HepG2 (cell line): ENCODE data around the gene RBP4. TPM values are rescaled to one million over a fixed set of nuclear protein-coding genes. Genes with fewer than 3 reads are reported as not detected.

Experiments used
- ARNT ChIP-seq: fragments of 450-650 bp; IDR thresholded peaks from 2 replicates; pipeline ENCODE4 v1.6.1; 2017
- ARNTL ChIP-seq: sonication (generic); formaldehyde crosslinking; IDR thresholded peaks from 2 replicates; pipeline ENCODE4 v1.4.0; 2020; ENCODE audit warnings: mild to moderate bottlenecking, missing genetic modification reagents
- CERS6 ChIP-seq: sonication (generic); formaldehyde crosslinking; IDR thresholded peaks from 2 replicates; pipeline ENCODE4 v1.5.0; 2020; ENCODE audit warnings: missing genetic modification reagents
- EP300 ChIP-seq, 3 experiments: sonication (generic) in 1 of 3; formaldehyde crosslinking in 1 of 3; IDR thresholded peaks; 2 replicates each; pipeline versions ENCODE4 v1.5.1 to v1.6.1; 2011 to 2020; ENCODE audit warnings: low read depth in 2 of 3, low read length in 2 of 3, borderline replicate concordance in 1 of 3, improper control_type of control experiment in 1 of 3, mild to moderate bottlenecking in 1 of 3, missing genetic modification reagents in 1 of 3, moderate library complexity in 1 of 3
- GATAD2A ChIP-seq: IDR thresholded peaks from 2 replicates; pipeline ENCODE4 v1.6.1; 2016
- HNRNPLL ChIP-seq: fragments of 200-400 bp; formaldehyde crosslinking; IDR thresholded peaks from 2 replicates; pipeline ENCODE4 v1.6.1; 2017; ENCODE audit warnings: mild to moderate bottlenecking, low read depth, low read length; ENCODE audit not compliant: poor library complexity, severe bottlenecking
- HNRNPUL1 ChIP-seq: fragments of 200-400 bp; formaldehyde crosslinking; IDR thresholded peaks from 2 replicates; pipeline ENCODE4 v1.6.1; 2017; ENCODE audit warnings: low read depth, mild to moderate bottlenecking, low read length, moderate library complexity
- MEF2D ChIP-seq: sonication (generic); formaldehyde crosslinking; IDR thresholded peaks from 2 replicates; pipeline ENCODE4 v1.5.1; 2020; ENCODE audit warnings: mild to moderate bottlenecking, missing genetic modification reagents
- MLLT10 ChIP-seq: sonication (generic); formaldehyde crosslinking; IDR thresholded peaks from 2 replicates; pipeline ENCODE4 v1.4.0; 2020; ENCODE audit warnings: missing genetic modification reagents
- RBM22 ChIP-seq: fragments of 200-400 bp; formaldehyde crosslinking; optimal IDR thresholded peaks from 2 replicates; pipeline ENCODE3; 2017; ENCODE audit warnings: mild to moderate bottlenecking, low read length, moderate library complexity
- SNAPC2 ChIP-seq: sonication (generic); formaldehyde crosslinking; IDR thresholded peaks from 2 replicates; pipeline ENCODE4 v1.8.1; 2022; ENCODE audit warnings: mild to moderate bottlenecking, missing genetic modification reagents
- ZFX ChIP-seq: sonication (generic); formaldehyde crosslinking; IDR thresholded peaks from 2 replicates; pipeline ENCODE4 v1.4.0; 2020; ENCODE audit warnings: mild to moderate bottlenecking, low read depth, missing genetic modification reagents, moderate library complexity
- ZNF335 ChIP-seq: sonication (generic); formaldehyde crosslinking; IDR thresholded peaks from 2 replicates; pipeline ENCODE4 v1.4.0; 2020; ENCODE audit warnings: missing genetic modification reagents
- ZNF510 ChIP-seq: sonication (generic); formaldehyde crosslinking; IDR thresholded peaks from 2 replicates; pipeline ENCODE4 v1.4.0; 2020; ENCODE audit warnings: low read depth, mild to moderate bottlenecking, missing genetic modification reagents
- ZNF530 ChIP-seq: sonication (generic); formaldehyde crosslinking; IDR thresholded peaks from 2 replicates; pipeline ENCODE4 v1.5.0; 2020; ENCODE audit warnings: low read depth, mild to moderate bottlenecking, missing genetic modification reagents
- polyA plus RNA-seq, 8 experiments: library from polyadenylated mRNA; depleted of rRNA in 3 of 8; stranded (reverse) in 7 of 8; unstranded in 1 of 8; fragments of >200 nt; fragmentation: Illumina TruSeq in 4 of 8; extraction: Trizol in 4 of 8; gene quantifications; 2 replicates each; pipeline versions ENCODE4 v1.2.1 to v1.2.3, GENCODE V29; 2011 to 2016; ENCODE audit warnings: low read depth in 4 of 8, missing spikeins in 1 of 8, mixed read lengths in 1 of 8; ENCODE audit not compliant: insufficient read depth in 1 of 8
- total RNA-seq, 5 experiments: library from RNA; depleted of rRNA; stranded (reverse); fragments of >200 nt; fragmentation: Illumina TruSeq; extraction: Trizol; gene quantifications; 2 replicates each; pipeline ENCODE4 v1.2.3, GENCODE V29; 2016; ENCODE audit warnings: low read depth in 1 of 5
- TF ChIP-seq, protein P1 (sequence below): sonication (generic); formaldehyde crosslinking; IDR thresholded peaks from 2 replicates; pipeline ENCODE4 v1.4.0; 2020; ENCODE audit warnings: missing genetic modification reagents
- TF ChIP-seq, protein P2 (sequence below): IDR thresholded peaks from 2 replicates; pipeline ENCODE4 v1.4.0; 2020; ENCODE audit warnings: mild to moderate bottlenecking, missing genetic modification reagents
- TF ChIP-seq, protein P3 (sequence below): IDR thresholded peaks from 2 replicates; pipeline ENCODE4 v1.6.1; 2016; ENCODE audit warnings: mild to moderate bottlenecking
- TF ChIP-seq, protein P4 (sequence below): IDR thresholded peaks from 2 replicates; pipeline ENCODE4 v1.6.1; 2018; ENCODE audit warnings: missing genetic modification reagents, mild to moderate bottlenecking, missing compliant biosample characterization
- TF ChIP-seq, protein P5 (sequence below): IDR thresholded peaks from 2 replicates; pipeline ENCODE4 v1.6.1; 2016; ENCODE audit warnings: missing compliant biosample characterization, missing genetic modification reagents, borderline replicate concordance

RBP4 gene
- total and polyA plus RNA-seq, 2 of the 13 experiments (the other 11 are each of a cell fraction or from before 2014, with no cell fraction given), result 642 to 931 TPM

- TF ChIP-seq ZNF335 (CRISPR knock-in tag) (peak; percentile 86; the same call in 1 of the 2 replicates), MLLT10 (CRISPR knock-in tag) (no peak), ZNF530 (CRISPR knock-in tag) (no peak), ARNTL (no peak), CERS6 (CRISPR knock-in tag) (no peak), GATAD2A (0 out of 2 replicates have a peak, but pooled peaks have one; percentile 27), ARNT (no peak), HNRNPUL1 (no peak), SNAPC2 (CRISPR knock-in tag) (no peak), RBM22 (no peak), HNRNPLL (no peak), MEF2D (CRISPR knock-in tag) (no peak), ZFX (CRISPR knock-in tag) (no peak), ZNF510 (no peak), EP300 (IDR thresholded peaks at IDR 0.05; ENCODE audit: low read depth in 2 of 2, low read length in 2 of 2) (peak in 1 of 2 experiments; percentile 76; a peak in 2 of 4 replicates), EP300 (CRISPR knock-in tag; IDR thresholded peaks at IDR 0.05; ENCODE audit: borderline replicate concordance) (no peak)
- TF ChIP-seq, protein P1, sequence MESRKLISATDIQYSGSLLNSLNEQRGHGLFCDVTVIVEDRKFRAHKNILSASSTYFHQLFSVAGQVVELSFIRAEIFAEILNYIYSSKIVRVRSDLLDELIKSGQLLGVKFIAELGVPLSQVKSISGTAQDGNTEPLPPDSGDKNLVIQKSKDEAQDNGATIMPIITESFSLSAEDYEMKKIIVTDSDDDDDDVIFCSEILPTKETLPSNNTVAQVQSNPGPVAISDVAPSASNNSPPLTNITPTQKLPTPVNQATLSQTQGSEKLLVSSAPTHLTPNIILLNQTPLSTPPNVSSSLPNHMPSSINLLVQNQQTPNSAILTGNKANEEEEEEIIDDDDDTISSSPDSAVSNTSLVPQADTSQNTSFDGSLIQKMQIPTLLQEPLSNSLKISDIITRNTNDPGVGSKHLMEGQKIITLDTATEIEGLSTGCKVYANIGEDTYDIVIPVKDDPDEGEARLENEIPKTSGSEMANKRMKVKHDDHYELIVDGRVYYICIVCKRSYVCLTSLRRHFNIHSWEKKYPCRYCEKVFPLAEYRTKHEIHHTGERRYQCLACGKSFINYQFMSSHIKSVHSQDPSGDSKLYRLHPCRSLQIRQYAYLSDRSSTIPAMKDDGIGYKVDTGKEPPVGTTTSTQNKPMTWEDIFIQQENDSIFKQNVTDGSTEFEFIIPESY (CRISPR knock-in tag), result no peak
- TF ChIP-seq, protein P2, sequence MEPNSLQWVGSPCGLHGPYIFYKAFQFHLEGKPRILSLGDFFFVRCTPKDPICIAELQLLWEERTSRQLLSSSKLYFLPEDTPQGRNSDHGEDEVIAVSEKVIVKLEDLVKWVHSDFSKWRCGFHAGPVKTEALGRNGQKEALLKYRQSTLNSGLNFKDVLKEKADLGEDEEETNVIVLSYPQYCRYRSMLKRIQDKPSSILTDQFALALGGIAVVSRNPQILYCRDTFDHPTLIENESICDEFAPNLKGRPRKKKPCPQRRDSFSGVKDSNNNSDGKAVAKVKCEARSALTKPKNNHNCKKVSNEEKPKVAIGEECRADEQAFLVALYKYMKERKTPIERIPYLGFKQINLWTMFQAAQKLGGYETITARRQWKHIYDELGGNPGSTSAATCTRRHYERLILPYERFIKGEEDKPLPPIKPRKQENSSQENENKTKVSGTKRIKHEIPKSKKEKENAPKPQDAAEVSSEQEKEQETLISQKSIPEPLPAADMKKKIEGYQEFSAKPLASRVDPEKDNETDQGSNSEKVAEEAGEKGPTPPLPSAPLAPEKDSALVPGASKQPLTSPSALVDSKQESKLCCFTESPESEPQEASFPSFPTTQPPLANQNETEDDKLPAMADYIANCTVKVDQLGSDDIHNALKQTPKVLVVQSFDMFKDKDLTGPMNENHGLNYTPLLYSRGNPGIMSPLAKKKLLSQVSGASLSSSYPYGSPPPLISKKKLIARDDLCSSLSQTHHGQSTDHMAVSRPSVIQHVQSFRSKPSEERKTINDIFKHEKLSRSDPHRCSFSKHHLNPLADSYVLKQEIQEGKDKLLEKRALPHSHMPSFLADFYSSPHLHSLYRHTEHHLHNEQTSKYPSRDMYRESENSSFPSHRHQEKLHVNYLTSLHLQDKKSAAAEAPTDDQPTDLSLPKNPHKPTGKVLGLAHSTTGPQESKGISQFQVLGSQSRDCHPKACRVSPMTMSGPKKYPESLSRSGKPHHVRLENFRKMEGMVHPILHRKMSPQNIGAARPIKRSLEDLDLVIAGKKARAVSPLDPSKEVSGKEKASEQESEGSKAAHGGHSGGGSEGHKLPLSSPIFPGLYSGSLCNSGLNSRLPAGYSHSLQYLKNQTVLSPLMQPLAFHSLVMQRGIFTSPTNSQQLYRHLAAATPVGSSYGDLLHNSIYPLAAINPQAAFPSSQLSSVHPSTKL (CRISPR knock-in tag), result no peak
- TF ChIP-seq, protein P3, sequence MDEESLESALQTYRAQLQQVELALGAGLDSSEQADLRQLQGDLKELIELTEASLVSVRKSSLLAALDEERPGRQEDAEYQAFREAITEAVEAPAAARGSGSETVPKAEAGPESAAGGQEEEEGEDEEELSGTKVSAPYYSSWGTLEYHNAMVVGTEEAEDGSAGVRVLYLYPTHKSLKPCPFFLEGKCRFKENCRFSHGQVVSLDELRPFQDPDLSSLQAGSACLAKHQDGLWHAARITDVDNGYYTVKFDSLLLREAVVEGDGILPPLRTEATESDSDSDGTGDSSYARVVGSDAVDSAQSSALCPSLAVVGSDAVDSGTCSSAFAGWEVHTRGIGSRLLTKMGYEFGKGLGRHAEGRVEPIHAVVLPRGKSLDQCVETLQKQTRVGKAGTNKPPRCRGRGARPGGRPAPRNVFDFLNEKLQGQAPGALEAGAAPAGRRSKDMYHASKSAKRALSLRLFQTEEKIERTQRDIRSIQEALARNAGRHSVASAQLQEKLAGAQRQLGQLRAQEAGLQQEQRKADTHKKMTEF (CRISPR knock-in tag), result peak; percentile 37; the same call in 1 of the 2 replicates
- TF ChIP-seq, protein P4, sequence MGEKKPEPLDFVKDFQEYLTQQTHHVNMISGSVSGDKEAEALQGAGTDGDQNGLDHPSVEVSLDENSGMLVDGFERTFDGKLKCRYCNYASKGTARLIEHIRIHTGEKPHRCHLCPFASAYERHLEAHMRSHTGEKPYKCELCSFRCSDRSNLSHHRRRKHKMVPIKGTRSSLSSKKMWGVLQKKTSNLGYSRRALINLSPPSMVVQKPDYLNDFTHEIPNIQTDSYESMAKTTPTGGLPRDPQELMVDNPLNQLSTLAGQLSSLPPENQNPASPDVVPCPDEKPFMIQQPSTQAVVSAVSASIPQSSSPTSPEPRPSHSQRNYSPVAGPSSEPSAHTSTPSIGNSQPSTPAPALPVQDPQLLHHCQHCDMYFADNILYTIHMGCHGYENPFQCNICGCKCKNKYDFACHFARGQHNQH (CRISPR knock-in tag), result no peak
- TF ChIP-seq, protein P5, sequence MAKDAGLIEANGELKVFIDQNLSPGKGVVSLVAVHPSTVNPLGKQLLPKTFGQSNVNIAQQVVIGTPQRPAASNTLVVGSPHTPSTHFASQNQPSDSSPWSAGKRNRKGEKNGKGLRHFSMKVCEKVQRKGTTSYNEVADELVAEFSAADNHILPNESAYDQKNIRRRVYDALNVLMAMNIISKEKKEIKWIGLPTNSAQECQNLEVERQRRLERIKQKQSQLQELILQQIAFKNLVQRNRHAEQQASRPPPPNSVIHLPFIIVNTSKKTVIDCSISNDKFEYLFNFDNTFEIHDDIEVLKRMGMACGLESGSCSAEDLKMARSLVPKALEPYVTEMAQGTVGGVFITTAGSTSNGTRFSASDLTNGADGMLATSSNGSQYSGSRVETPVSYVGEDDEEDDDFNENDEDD, result no peak
Measured at GRCh38 chr10:93601774-93602162, 733 bp upstream of the RBP4 start (continued).
